ENCODE data around the gene CISH.

The CISH gene, protein sequence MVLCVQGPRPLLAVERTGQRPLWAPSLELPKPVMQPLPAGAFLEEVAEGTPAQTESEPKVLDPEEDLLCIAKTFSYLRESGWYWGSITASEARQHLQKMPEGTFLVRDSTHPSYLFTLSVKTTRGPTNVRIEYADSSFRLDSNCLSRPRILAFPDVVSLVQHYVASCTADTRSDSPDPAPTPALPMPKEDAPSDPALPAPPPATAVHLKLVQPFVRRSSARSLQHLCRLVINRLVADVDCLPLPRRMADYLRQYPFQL

DNA sequence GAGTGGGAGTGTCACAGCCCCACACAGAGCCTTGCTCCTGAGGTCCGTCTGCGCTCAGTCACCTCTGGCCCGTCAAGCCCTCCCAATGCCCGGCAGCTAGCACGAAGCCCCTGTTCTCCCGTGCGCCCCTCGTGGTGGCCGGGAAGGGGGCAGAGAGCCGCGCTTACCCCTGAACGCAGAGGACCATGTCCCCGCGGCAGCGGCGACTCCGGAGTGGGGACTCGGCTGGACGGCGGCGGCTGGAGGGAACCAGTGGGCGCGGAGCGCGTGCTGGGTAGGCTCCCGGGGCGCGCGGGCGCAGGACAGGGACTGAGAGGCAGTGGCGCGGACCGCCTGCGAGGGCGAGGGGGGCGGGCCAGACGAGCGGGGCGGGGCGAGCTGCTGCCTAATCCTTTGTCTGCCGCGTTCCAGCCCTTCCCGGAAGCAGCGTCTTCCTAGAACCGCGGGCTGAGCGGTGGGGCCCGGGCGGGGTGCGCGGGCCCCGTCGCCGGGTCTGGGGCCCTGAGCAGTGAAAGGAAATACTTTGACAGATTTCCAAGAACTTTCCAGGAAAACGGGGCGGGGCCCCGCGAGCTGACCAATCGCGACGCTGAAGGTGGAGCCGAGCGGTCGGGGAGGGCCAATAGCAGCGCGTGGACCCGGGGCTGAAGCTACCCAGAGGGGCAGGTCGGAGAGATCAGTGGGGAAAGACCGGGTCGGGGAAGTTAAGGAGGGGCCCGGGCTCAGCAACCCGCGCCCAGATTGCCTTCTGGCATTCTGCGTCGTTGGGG lies at the start of gene CISH:
Gene CISH, minus strand, starts transcription at position 311 of the 770 bp plus-strand sequence. Its CDS starts 124 bp downstream, at position 187.
- in situ Hi-C loops (cut with MboI; ENCODE audit: low sequenced_read_pairs) = loop anchor here (25.0 kb wide), 1 partner anchor 751 kb away; no protein-coding TSS in a partner anchor

DNA sequence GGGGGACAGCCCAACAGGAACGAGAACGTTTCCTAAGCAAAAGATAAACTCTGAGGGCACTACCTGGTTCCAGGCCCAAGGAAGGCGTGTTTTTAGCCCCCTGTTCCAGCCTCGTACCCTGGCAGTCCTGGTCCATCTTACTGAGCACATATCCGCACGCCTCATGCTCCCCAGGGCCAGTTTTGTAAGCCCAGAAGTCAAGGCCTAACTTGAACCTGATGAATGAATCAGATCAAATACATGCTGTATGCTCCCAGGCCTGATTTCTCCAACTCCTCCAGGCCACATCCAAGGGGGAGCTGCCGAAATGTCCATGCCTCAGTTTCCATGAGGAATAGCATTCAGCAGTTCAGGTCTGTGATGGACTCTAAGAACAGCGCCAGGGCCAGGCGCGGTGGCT lies 48.8 kb upstream of the CISH start:
- in situ Hi-C loops (cut with MboI; ENCODE audit: low sequenced_read_pairs) = no loop called here

DNA sequence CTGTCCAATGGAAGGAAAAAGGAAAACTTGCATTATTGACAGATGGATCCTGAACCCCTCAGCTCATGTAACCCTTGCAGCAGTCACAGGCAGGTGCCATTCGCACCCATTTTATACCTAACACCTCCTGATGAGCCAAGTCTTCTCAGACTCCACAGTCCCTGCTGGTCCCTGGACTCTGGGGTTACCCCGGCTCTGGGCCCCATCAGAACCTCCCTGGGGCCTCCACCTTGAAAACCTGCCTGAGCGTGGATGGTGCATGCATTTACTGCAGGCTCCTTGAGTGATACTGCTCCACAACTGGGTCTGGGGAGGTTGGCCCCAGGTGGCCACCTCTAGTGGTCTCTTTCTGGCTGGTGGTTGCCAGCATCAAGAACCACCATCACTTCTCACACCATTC lies 47.3 kb upstream of the CISH start:
- in situ Hi-C loops (cut with MboI; ENCODE audit: low sequenced_read_pairs) = no loop called here

DNA sequence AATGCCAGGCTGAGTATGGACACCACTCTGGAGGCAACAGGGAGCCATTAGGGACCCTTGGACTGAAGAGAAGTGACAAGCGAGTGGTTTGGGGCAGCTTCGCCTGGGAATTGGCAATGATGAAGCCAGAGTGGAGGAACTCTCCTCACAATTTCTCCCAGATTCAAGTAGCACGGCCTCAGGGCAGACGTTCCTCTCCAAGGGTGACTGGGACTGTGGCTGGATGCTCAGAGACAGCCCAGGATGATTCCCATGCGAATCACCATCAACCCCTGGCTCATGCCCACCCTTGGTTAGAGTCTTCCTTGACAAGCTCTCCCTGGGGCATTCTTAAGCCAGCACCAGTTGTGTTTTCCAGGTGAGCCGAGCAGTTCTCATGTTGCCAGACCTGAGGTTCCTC lies 46.8 kb upstream of the CISH start:
- in situ Hi-C loops (cut with MboI; ENCODE audit: low sequenced_read_pairs) = no loop called here

DNA sequence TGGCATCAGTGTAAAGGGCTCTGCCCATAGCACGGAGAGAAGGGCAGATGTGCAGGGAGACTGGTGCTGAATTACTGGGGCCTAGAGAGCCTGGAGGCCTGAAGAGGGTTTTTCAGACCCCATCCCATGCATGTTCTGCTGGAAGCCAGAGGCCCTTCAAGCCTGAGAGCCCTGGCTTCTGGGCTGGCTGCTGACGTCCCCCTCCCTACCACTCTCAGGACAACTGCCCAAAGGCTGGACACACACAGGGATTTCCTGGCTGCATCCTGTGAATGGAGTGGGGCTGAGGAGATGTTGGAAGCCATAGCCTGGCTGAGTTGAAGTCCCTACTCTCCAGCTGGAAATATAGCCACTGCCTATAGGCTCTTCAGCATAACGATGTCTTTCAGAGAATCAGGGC lies 46.2 kb upstream of the CISH start:
- in situ Hi-C loops (cut with MboI; ENCODE audit: low sequenced_read_pairs) = no loop called here

DNA sequence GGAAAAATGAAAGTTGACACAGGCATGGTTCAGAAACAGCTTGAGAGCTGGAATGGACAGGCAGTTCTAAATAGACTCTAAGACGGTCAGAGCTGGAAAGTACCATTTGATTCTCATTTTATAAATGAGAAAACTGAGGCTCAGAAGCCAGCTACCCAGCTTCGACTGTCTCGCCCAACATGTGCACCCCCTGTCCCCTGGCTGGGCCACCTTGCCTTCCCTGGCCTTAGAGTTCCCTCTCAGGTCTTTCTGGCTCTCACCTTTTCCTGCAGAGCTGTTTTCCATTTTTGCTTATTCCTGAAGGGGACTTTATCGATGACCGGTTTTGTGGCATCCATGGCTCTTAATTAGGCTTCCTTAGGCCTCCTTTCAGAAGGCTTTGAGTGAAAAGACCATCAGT lies 45.8 kb upstream of the CISH start:
- in situ Hi-C loops (cut with MboI; ENCODE audit: low sequenced_read_pairs) = no loop called here

DNA sequence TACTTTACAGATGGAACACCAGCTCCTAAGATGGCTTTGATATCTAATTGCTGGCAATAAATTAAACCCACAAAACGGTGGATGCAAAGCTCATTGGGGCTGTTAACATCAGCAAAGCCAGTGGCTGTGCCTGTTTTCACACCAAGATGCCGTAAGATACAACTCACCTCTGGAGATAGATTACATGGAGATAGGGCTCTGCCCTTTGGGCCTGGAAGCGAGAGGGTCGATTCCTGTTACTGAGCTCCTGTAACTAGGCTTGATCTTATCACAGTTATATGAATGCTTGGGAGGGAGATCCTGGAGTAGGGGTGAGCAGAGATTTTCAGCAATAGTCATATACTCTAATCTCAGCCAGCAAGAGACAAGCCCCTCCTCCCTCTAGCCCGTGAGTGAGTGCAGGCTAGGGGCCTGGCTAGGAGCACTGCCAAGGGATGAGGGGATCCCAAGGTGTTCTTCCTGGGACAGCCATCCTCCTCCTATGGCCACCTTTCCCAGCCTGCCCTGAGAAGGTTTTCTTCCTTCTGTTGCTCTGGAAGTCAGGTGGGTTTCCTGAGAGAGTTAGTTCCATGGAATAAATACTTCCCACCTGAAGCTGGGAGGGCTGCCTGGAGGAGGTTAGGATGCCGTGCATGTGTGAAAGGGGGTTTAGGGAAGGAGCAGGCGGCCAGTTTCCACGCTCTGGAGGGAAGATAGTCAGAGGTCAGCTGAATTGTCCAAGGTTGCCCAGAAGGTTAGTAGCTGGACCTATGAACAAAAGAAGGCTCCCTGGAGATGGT lies 45.0 kb upstream of the CISH start:
- in situ Hi-C loops (cut with MboI; ENCODE audit: low sequenced_read_pairs) = no loop called here

DNA sequence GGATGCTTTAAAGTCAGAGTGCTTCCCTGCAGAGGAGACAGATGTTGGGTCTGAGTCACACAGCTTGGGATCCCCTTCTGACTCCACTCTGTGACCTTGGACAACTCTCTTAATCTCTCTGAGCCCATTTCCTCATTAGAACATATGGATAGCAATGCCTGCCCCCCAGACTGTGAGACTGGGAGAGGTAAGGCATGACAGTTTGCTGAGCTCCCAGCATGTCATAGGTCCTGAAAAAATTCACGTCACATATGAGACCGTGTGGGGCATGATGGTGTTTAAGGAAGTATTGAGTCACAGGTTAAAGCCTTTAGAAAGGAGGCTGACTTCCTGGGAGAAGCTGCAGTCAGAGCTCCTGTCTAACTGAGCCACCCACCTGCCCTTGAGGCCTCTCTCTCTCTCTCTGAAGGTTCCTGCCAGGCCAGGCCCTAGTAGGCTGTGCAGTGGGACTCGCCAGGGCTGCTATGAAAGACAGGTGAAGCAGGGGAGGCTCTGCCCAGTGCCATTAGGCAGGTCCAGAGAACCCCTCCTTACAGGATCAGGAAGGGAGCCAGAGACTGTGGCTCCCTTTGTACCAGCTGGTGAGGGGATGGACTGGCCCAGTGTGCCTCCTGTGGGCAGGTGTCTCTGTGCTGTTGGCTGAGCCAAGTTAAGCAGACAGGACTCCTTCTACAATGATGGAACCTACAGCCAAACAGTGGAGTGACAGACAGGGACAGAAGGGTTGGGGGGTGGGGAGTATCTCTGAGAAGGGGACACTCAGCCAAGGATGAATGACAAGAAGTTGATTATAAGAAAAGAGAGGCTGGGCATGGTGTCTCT lies 43.6 kb upstream of the CISH start:
- in situ Hi-C loops (cut with MboI; ENCODE audit: low sequenced_read_pairs) = no loop called here

DNA sequence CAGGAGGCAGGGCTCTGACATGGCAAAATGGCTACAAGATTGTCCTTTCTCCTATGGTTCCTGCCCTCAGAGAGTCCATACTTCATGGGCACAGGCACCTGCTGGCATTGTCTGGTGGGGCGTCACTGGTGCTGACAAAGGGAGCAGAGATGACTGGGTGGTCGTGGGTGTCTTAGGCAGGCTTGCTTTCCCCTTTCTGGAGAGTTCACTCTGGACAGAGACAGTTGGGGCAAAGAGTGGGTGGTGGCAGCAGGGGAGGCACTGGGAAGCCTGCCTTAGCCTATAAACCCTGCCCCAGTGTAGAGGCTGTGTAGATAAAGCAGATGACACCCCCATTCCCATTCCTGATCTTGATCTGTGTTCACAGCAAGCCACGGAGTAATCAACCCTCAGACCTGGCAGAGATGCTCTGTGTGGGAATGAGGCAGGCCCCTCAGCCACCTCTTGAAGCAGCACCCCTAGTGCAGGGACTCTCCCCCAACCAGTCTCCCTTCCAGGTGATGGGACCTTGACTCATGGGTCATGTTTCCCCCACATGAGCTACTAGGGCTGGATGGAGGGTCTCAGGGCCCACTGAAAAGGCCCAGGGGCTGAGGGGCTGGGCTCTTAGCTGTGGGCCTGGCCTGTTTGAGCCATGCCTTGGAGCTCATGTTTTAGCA lies 42.5 kb upstream of the CISH start:
- in situ Hi-C loops (cut with MboI; ENCODE audit: low sequenced_read_pairs) = no loop called here

DNA sequence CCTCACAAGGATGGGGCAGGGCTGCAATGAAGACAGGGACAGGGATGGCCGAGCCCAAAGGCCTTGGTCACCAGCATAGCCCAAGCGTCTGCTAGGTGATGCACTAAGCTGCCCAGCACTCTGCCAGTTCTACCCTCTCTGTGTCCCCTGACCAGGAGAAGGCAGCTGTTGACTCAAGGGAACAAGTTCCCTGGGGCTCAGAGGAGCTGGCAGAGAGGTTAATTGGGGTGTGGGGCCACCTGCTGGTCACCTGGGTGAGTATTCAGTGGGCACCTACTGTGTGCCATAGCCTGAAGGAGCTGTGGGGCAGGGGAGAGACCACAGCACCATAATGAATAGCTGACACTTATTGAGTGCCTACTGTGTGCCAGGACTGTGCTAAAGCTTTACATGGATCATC lies 41.1 kb upstream of the CISH start:
- in situ Hi-C loops (cut with MboI; ENCODE audit: low sequenced_read_pairs) = no loop called here

DNA sequence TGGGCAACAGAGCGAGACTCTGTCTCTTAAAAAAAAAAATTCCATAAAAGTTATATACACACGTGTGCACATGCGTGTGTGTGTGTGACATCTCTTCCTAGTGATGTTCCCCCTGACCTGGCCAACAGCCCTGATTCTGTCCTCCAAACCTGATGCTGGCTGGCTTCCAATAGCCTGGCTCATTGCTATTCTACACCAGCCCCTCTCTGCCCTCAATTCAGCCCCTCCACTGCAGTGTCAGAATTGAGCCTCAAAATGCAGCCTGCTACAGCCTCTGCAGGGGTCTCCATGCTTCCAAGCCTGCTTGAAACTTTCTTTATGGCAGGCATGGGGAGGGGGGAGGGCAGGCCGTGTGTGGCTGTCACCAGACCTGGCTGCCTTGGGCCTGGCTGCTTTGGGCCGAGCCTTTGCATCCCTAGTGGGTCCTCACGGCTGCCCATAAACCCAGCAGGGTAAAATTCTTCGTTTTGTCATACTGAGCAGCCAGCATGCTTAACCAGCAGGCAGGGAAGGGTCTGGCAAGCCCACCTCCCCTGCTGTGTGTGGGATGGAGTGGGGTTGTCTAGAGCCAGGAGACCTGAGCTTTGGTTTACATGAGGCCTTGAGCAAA lies 40.5 kb upstream of the CISH start:
- in situ Hi-C loops (cut with MboI; ENCODE audit: low sequenced_read_pairs) = no loop called here

DNA sequence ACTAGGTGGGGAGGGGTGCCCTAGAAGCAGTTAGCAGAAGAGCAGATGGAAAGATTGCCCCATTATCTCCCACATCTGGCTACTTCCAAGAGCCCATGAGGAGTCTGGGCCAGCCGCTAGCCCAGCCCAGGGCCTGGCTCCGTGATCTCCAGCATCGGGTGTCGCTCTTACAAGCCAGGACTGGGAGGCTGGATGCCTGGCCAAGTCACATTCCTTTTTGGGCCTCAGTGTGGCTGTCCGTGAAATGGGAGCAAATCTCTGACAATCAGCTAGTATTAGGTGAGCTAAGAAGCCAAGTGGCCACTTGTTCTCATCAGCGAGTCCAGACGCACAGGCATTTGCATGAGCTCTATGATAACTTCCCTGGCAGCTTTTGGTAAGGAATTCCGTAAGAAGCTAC lies 39.9 kb upstream of the CISH start:
- in situ Hi-C loops (cut with MboI; ENCODE audit: low sequenced_read_pairs) = no loop called here

DNA sequence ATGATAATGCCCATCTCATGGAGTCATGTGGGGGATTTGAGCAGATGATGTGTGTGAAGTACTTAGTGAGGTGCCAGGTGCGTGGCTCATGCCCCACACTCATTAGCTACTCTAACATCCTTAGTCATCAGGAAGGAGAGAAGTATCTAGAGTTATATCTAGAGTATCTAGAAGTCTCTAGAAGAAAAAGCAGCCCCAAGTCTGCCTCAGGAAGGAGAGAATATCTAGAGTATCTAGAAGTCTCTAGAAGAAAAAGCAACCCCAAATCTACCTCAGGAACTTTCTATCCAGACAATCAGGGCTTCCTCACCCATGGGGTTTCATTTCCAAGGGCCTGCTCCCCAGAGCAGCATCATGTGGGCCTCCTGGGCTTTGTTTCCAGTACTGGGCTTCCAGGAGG lies 38.4 kb upstream of the CISH start:
- in situ Hi-C loops (cut with MboI; ENCODE audit: low sequenced_read_pairs) = no loop called here

DNA sequence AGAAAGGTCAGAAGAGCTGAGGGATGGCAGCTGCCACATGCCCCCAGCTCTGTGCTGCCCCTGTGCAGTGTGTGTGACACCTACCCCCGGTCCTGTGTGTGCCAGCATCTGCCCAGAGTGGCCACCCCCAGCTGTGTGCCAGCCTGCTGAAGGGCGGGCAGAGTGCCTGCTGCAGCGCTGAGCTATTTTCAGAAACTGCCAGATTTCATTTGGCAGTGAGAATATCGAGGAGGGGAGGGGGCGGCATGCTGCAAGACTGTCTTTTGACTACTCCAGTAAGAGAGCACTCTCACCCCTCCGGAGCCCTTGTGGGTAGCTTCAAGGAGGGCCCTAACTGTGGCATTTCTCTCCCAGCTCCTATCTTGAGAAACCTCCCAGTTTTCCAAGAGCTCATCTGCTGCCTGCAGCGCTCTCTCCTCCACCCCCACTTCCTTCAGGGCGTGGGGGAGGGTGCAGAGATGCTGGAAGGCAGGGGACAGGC lies 37.9 kb upstream of the CISH start:
- in situ Hi-C loops (cut with MboI; ENCODE audit: low sequenced_read_pairs) = no loop called here

DNA sequence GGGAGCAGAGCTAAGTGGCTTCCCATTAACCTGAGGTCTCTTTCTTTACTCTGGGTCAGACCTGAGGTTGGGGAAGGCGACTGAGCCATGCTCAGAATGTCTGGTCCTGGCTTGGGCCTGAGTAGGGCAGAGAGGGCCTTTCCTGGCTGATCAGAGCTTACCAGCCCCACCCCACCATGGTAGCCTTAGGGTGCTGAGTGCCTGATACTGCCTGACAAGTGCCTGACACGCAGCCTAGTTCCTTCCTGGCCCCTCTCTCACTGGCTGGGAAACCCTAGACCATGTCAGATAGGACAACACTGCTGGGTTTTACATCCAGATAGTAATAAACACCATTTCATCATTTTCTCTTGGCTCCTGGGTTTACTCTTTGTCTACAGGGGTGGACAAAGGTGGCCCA lies 37.4 kb upstream of the CISH start:
- in situ Hi-C loops (cut with MboI; ENCODE audit: low sequenced_read_pairs) = no loop called here

DNA sequence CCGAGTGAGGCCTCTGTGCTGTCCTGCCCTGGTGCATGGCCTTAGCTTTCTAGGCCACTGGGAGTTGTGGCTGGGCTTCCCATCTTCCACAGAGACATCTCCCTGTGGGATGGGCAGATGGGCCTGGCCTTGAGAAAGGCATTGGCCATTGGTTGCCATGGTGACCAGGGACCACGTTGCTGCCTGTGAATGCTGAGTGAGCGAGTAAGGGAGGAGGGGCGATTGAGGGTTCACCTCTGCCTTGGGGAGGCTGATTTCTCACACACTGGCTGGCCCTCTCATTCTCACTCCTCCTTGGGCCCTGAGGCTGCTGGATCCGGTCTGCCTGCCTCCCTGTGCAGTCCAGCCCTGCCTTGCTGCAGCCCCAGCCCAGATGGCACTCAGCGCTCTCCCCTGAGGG lies 36.7 kb upstream of the CISH start:
- in situ Hi-C loops (cut with MboI; ENCODE audit: low sequenced_read_pairs) = no loop called here

DNA sequence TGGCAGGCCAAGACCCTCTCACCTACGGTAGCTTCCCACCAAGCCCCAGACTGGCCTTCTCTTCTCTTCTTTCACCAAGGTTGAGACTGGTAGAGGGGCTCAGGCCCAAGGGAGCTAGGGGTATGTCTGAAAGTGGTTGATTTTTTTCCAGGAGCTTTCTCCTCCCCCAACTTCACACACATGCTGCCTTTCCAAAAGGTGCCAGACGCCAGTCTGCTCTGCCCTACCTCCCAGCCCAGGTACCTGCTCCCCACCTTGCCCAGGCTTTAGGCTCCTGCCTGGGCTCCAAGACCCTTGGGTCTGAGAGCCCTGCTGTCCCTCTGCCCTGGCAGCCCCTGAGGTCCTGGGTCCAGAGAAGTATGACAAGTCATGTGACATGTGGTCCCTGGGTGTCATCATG lies 33.8 kb upstream of the CISH start:
- in situ Hi-C loops (cut with MboI; ENCODE audit: low sequenced_read_pairs) = no loop called here

DNA sequence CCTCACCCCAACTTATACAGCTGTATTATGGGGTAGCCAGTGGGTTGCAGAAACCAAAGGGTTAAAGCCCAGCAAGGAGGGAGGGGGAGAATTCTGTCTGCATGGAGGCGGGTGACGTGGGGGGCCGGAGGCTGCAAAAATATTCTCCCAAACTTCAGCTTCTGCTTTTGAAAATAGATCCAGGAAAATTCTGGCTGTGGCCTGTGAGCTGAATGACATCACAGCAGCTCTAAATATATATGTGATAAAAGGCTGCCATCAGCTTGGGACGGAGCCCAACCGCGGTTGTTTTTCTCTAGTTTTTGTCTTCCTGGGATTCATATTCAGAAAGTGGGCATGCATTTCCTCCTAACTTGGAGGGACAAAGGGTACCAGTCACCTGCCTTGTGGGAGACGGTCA lies 33.0 kb upstream of the CISH start:
- in situ Hi-C loops (cut with MboI; ENCODE audit: low sequenced_read_pairs) = no loop called here

DNA sequence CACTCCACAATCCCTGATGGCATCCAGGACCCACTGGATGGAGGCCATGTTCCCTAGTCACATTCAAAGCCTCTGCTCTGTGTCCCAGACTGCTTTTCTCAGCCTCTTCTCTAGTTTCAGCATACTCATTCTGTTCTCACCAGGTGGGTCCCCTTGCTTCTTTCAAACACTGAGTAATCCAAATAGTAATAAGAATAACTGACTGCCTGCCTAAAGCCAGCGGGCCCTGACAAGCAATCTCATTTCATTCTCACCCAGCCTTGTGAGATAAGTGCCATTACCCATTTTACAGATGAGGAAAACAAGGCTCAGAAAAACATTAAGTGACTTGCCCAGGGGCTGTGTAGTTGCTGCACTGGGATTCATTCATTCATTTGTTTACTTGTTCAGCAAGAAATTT lies 30.8 kb upstream of the CISH start:
- in situ Hi-C loops (cut with MboI; ENCODE audit: low sequenced_read_pairs) = no loop called here

DNA sequence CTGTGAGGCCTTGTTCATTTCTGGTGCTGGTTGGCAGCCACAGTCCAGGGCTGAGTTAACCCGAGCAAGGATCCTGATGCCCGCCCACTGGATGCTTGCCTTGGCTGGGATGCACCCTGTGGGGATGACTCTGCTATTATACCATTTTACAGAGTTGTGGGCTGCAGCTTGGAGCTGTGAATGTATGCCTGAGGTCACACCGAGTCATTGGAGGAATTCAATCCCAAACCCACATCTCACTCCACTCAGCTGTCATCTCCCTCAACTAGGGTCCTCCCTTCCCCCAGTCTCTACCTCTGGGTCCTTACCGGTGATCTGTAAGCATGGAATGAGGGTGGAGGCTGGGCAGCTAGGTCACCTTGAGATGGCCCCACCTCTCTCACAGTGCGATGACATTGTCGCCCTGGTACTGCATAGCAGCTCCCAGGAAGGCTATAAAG lies 27.5 kb upstream of the CISH start:
- in situ Hi-C loops (cut with MboI; ENCODE audit: low sequenced_read_pairs) = no loop called here
